IMR-90 (cell line): ENCODE results near the gene SSBP2. TPM values are rescaled to one million over a fixed set of nuclear protein-coding genes. Genes with fewer than 3 reads are reported as not detected.

Experiments used
- ATAC-seq: fragments of 200-7000 bp; cut with Tn5 transposase; 2 replicates; pipeline ENCODE4 v1.9.1; 2020; ENCODE audit warnings: low read depth, mild to moderate bottlenecking, moderate library complexity
- BruUV-seq: library from RNA; stranded (reverse); fragments of 400-500 nt; replicated peaks from 2 replicates; lab custom pipeline; 2021; lab: Mats Ljungman, UMichigan
- CTCF ChIA-PET: fragments of 300-600 bp; formaldehyde crosslinking; extraction: SDS; loops from one replicate; lab custom pipeline; 2021; ENCODE audit warnings: antibody characterized with exemption; lab: Yijun Ruan, JAX
- POLR2A ChIA-PET: fragments of 300-600 bp; sonication (Branson Sonifier 250); formaldehyde crosslinking; loops from one replicate; lab custom pipeline; 2022; ENCODE audit warnings: antibody characterized with exemption; ENCODE audit not compliant: unreplicated experiment; lab: Charles Lee
- DNase-seq: peaks from one replicate; pipeline ENCODE4 v3.0.0; 2013
- H2AFZ ChIP-seq: replicated peaks from 2 replicates; pipeline ENCODE3; 2013; ENCODE audit warnings: low read length, mild to moderate bottlenecking; ENCODE audit not compliant: poor library complexity
- H2AK5ac ChIP-seq: 2 replicates; pipeline ENCODE4 v1.6.1; 2013; ENCODE audit warnings: low read depth, low read length, inconsistent platforms
- H2AK9ac ChIP-seq: replicated peaks from 2 replicates; pipeline ENCODE3; 2013; ENCODE audit warnings: mild to moderate bottlenecking, low read depth, low read length, moderate library complexity; ENCODE audit not compliant: poor library complexity
- H2BK120ac ChIP-seq: 2 replicates; pipeline ENCODE4 v1.6.1; 2013; ENCODE audit warnings: low read depth, low read length, inconsistent platforms
- H2BK15ac ChIP-seq: 3 replicates; pipeline ENCODE4 v1.6.1; 2013; ENCODE audit warnings: low read depth, low read length, inconsistent platforms
- H2BK20ac ChIP-seq: 2 replicates; pipeline ENCODE4 v1.6.1; 2013; ENCODE audit warnings: low read depth, mild to moderate bottlenecking, inconsistent platforms, low read length, moderate library complexity
- H2BK5ac ChIP-seq: 2 replicates; pipeline ENCODE4 v1.6.1; 2013; ENCODE audit warnings: mild to moderate bottlenecking, low read depth, low read length, inconsistent platforms; ENCODE audit not compliant: poor library complexity, severe bottlenecking
- H3K14ac ChIP-seq: replicated peaks from 2 replicates; pipeline ENCODE4 v1.6.1; 2013; ENCODE audit warnings: low read depth, low read length, inconsistent platforms
- H3K18ac ChIP-seq: 2 replicates; pipeline ENCODE4 v1.6.1; 2013; ENCODE audit warnings: low read depth, low read length, control low read depth
- H3K23ac ChIP-seq: 2 replicates; pipeline ENCODE4 v1.6.1; 2013; ENCODE audit warnings: low read depth, low read length, inconsistent platforms
- H3K27ac ChIP-seq: 2 replicates; pipeline ENCODE4 v1.5.1; 2013; ENCODE audit warnings: mild to moderate bottlenecking, control low read depth, low read length; ENCODE audit not compliant: insufficient read depth
- H3K27me3 ChIP-seq: 2 replicates; pipeline ENCODE4 v1.6.1; 2013; ENCODE audit warnings: low read length; ENCODE audit not compliant: control insufficient read depth, insufficient read depth
- H3K36me3 ChIP-seq: 2 replicates; pipeline ENCODE4 v1.6.1; 2013; ENCODE audit warnings: low read length, mixed read lengths; ENCODE audit not compliant: control insufficient read depth, insufficient read depth
- H3K4ac ChIP-seq: 2 replicates; pipeline ENCODE4 v1.6.1; 2013; ENCODE audit warnings: low read depth, low read length, inconsistent platforms
- H3K4me1 ChIP-seq: 2 replicates; pipeline ENCODE4 v1.6.1; 2013; ENCODE audit warnings: low read length, mixed read lengths; ENCODE audit not compliant: control insufficient read depth, insufficient read depth
- H3K4me2 ChIP-seq: 2 replicates; pipeline ENCODE4 v1.6.1; 2013; ENCODE audit warnings: low read depth, mild to moderate bottlenecking, control low read depth, low read length, moderate library complexity
- H3K4me3 ChIP-seq: 2 replicates; pipeline ENCODE4 v1.5.1; 2013; ENCODE audit warnings: low read depth, mild to moderate bottlenecking, control low read depth, low read length, moderate library complexity; ENCODE audit not compliant: insufficient read depth
- H3K56ac ChIP-seq: 2 replicates; pipeline ENCODE4 v1.6.1; 2013; ENCODE audit warnings: low read length, inconsistent platforms; ENCODE audit not compliant: insufficient read depth; ENCODE audit errors: extremely low read depth
- H3K79me1 ChIP-seq, 2 experiments: 2 replicates each; pipeline ENCODE4 v1.6.1; 2013; ENCODE audit warnings: low read length in 2 of 2, inconsistent platforms in 1 of 2, low read depth in 1 of 2
- H3K9ac ChIP-seq: 2 replicates; pipeline ENCODE4 v1.6.1; 2013; ENCODE audit warnings: low read depth, low read length, control low read depth
- H3K9me1 ChIP-seq: 2 replicates; pipeline ENCODE4 v1.6.1; 2013; ENCODE audit warnings: low read length, inconsistent platforms; ENCODE audit not compliant: insufficient read depth
- H3K9me3 ChIP-seq: 2 replicates; pipeline ENCODE4 v1.6.1; 2013; ENCODE audit warnings: low read length; ENCODE audit not compliant: control insufficient read depth, insufficient read depth
- H4K20me1 ChIP-seq: 2 replicates; pipeline ENCODE4 v1.6.1; 2013; ENCODE audit warnings: low read length, inconsistent platforms; ENCODE audit not compliant: insufficient read depth
- H4K5ac ChIP-seq: 2 replicates; pipeline ENCODE4 v1.6.1; 2013; ENCODE audit warnings: mild to moderate bottlenecking, low read depth, low read length, control low read depth
- H4K8ac ChIP-seq, 2 experiments: 2 replicates each; pipeline ENCODE4 v1.6.1; 2013; ENCODE audit warnings: low read depth in 2 of 2, low read length in 2 of 2, control low read depth in 1 of 2, inconsistent platforms in 1 of 2
- H4K91ac ChIP-seq: 2 replicates; pipeline ENCODE4 v1.6.1; 2013; ENCODE audit warnings: low read depth, low read length, inconsistent platforms; ENCODE audit not compliant: insufficient read depth
- CEBPB ChIP-seq: IDR thresholded peaks from 2 replicates; pipeline ENCODE4 v1.6.1; 2012; ENCODE audit warnings: low read depth, low read length, improper control_type of control experiment
- CTCF ChIP-seq: conservative IDR thresholded peaks from 2 replicates; pipeline ENCODE4 v1.5.1; 2012; ENCODE audit warnings: mild to moderate bottlenecking, low read depth, low read length, improper control_type of control experiment
- RFX5 ChIP-seq: IDR thresholded peaks from 2 replicates; pipeline ENCODE4 v1.8.0; 2012; ENCODE audit warnings: low read depth, mild to moderate bottlenecking, low read length, moderate library complexity
- SMC3 ChIP-seq: fragments of 150-350 bp; IDR thresholded peaks from 2 replicates; pipeline ENCODE4 v1.6.1; 2016; ENCODE audit warnings: low read depth, mild to moderate bottlenecking, antibody characterized with exemption, low read length, moderate library complexity
- USF2 ChIP-seq: fragments of 150-350 bp; IDR thresholded peaks from 2 replicates; pipeline ENCODE4 v1.6.1; 2017; ENCODE audit warnings: mild to moderate bottlenecking, antibody characterized with exemption, low read length, low read depth
- WGBS, 2 experiments: methylation state at CpG; one replicate each; pipeline versions ENCODE4 v1.1.5 to v1.1.7; 2013; ENCODE audit warnings: missing lambda C conversion rate in 2 of 2; ENCODE audit not compliant: insufficient read length in 1 of 2; ENCODE audit errors: extremely low coverage in 2 of 2; 5-methylcytosine and 5-hydroxymethylcytosine counted together
- dilution Hi-C: fragments of 300-500 bp; cut with HindIII; formaldehyde crosslinking; loops from one replicate; pipeline ENCODE4 v1.14.3; 2018; ENCODE audit warnings: low sequenced_read_pairs; ENCODE audit not compliant: unreplicated experiment
- in situ Hi-C: fragments of 300-500 bp; cut with MboI; formaldehyde crosslinking; loops from 3 replicates; pipeline ENCODE4 v1.14.3; 2019; ENCODE audit warnings: low sequenced_read_pairs, inconsistent platforms, mixed read lengths
- intact Hi-C: fragments of 100-400 bp; cut with micrococcal nuclease; formaldehyde crosslinking; loops from 2 replicates; pipeline ENCODE4 v1.10.0; 2022
- polyA plus RNA-seq, 3 experiments: library from polyadenylated mRNA; depleted of rRNA; stranded (reverse); fragments of >200 nt; gene quantifications; 2 replicates each; pipeline ENCODE4 v1.2.3, GENCODE V29; 2012; ENCODE audit warnings: low replicate concordance in 1 of 3
- total RNA-seq: library from RNA; depleted of rRNA; stranded (reverse); fragments of >200 nt; gene quantifications from 2 replicates; pipeline ENCODE4 v1.2.3, GENCODE V29; 2012

The SSBP2 gene
- total and polyA plus RNA-seq, 2 of the 4 experiments (the other 2 are of a cell fraction) = 38.4 to 42.7 TPM

- DNase-seq (peak; percentile 40), ATAC-seq (peak; percentile 59)
- Histone ChIP-seq H2BK5ac (no peak overlapping the region), H3K4me3 (no peak overlapping the region), H3K4me1 (no peaks in the 10 kb centered on the region; the same call in none of the 2 replicates), H3K23ac (no peak overlapping the region), H3K9me1 (no peaks in the 10 kb centered on the region), H2AFZ (no peak overlapping the region), H2AK5ac (no peak overlapping the region), H2BK20ac (no peak overlapping the region), H4K20me1 (no peaks in the 10 kb centered on the region), H2BK15ac (no peak overlapping the region), H4K8ac (no peak overlapping the region), H3K56ac (no peak overlapping the region), H4K5ac (no peak overlapping the region), H3K27me3 (no peaks in the 10 kb centered on the region), H2AK9ac (no peak overlapping the region), H3K27ac (no peak overlapping the region), H3K36me3 (no peaks in the 10 kb centered on the region), H2BK120ac (no peak overlapping the region), H3K9me3 (no peaks in the 10 kb centered on the region), H3K4ac (no peak overlapping the region), H3K4me2 (no peak overlapping the region), H3K9ac (no peak overlapping the region), H4K91ac (no peak overlapping the region), H3K18ac (no peak overlapping the region), H3K14ac (no peak overlapping the region), H3K79me1 (no peaks in the 10 kb centered on the region)
- no CpG with 5 or more reads among the region's 4 CpGs for WGBS, 2 experiments
- POLR2A ChIA-PET = no interaction called here
- in situ Hi-C loops = no loop called here
- dilution Hi-C loops = no loop called here
- BruUV-seq = no TSS peak
- intact Hi-C loops = no loop called here
- TF ChIP-seq CTCF (no peak), RFX5 (no peak), USF2 (no peak), CEBPB (no peak), SMC3 (no peak)
- CTCF ChIA-PET = no interaction called here
These were observed 43.3 kb upstream of the SSBP2 start for GRCh38 chr5:81794226-81794625.
